Medulla oblongata (tissue), 1 donor: Measurements from ENCODE around the gene SLC7A8.

Source experiments
- DNase-seq: peaks from one replicate; pipeline ENCODE4 v3.0.0-alpha.2; 2015; ENCODE audit errors: extremely low spot score

SLC7A8 gene

DNA sequence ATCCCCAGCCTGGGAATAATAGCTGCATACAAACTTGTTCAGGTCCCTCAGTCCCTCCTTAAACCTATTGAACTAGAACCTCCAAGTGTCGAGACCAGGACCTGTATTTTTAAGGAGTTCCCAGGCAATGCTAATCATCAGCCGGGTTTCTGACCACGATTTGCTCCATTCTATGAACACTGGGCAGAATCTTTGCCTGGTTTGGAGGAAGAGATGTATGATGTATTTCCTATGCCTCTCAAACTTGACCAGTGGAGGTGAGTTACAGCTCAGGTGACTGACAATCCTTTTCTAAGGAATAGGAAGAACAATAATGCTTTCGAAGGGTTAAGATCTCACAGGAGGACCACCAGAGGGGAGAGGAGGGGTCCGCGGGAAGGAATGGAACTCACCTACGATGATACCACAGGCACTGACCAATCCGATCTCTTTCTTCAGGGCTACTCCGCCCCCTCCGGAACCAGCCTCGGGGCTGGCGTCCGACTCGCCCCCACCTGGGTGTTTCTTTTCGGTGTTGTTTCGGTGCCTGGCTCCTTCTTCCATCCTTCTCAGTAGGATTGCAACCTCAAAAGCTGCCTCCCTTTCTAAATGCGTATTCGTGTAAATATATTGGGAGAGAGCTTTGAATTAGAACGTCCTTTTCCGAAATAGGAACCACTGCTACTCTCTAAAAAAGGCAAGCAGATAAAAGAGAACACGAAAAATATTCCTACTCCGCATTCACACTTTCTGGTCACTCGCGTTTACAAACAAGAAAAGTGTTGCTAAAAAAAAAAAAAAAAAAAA lies 895 bp downstream of the SLC7A8 start:
- DNase-seq: peak; percentile 48

DNA sequence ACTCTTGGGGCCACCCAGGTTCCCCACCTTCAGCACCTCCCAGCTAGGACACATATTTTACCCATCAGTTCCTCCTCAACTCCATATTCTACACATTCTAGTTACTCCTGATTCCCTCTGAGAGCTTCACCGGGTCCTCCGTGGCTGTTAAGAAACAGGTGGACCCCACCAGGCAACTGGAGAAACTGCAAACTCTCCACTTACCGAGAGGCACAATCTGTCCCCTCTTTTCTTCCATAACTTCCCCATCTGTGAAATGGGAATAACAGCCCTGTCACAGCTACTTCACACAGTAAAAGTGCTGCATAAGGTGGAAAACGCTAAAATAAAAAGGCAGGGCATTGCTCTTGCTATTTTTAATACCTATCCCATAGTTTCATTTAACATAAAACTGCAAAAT lies 1.5 kb downstream of the SLC7A8 start:
- DNase-seq: no peak

DNA sequence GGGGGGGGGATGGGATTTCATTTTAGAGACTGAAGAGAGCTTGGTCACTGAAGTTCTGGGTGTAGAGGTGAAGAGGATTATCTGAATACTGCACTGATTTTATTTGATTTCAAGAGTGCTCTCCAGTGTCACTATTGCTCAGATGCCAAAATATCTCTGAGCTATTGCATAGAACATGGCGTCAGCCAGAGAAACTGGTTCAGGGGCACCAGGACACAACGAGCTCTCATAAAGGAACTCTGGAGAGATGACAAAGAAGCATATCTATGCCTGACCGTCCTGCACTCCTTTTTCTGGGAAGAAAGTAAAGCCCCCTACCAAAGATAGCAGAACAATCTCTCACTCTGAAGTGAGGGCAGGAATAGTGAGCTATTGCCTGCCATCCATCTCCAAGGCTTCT lies 2.0 kb downstream of the SLC7A8 start:
- DNase-seq: no peak

DNA sequence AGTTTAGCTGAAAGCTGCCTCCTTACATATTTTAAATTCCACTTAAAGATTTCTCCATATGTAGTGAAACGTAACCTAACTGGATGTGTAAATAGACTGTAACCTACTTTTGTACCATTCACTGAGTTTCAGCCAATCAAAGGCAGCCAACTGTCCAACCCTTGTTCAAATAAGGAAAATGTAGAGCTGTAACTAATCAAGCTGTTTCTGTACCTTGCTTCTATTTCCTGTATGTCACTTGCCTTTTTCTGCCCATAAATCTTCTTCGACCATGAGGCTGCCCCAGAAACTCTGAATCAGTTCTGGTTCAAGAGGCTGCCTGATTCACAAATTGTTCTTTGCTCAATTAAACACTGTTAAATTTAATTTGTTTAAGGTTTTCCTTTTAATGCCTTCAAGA lies 6.3 kb downstream of the SLC7A8 start:
- DNase-seq: no peak

DNA sequence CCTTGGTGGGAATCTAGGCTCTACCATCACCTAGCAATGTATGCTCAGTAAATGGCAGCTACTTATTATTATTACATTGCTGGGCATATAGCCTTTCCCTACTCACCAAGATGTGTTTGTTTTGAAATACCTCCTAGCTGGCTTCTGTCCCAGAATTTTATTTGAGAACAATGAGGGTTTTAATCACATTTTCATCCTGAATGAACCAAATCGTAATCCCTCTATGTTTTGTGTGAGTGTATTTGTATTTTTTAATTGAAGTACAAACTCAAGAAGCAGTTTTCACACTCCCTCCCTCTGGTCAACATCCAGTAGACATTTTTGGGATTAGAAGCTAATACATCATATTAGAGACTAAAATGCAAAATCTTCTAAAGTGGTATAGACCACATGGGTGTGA lies 7.6 kb downstream of the SLC7A8 start:
- no peak for DNase-seq

DNA sequence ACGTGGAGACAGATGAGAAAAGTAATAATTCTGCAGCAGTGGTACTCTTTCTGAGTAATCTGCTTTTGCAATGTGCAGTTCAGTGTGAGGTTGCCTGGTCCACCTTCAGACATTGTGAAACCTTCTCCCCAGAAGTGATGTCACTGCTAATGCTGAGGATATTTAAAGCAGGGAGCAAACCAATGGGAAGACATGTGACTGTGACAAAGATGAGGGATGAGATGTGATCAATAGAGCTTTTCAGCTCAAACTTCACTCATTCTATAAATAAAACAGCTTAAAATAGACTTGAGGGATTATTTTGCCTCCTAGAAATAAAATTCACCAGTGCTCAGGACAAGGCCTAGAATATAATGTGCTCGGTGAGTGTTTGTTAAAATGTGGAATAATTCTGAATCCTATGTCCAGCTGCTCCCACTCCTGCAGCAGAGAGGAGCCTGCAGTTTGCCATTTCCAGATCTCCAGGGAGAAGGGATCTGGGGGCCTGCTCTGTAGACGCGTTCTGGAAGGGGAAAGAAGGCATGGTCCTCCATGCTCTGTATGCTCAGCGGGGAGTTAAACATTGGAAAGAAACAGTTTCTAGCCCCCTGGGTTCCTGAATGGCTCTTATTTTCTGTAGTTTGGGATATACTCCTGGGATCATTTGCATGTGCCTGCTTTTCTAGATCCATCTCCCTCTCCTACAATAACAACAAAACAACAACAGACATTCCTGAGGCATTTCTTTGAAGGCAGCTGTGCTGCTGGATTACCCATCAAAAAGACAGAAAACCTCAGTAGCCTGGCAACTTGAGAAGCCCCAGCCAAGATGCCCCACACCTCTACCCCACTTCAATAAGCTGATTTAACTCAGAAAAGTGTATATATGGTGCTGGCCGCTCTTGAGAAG lies 8.9 kb downstream of the SLC7A8 start:
- peak; percentile 30 for DNase-seq

DNA sequence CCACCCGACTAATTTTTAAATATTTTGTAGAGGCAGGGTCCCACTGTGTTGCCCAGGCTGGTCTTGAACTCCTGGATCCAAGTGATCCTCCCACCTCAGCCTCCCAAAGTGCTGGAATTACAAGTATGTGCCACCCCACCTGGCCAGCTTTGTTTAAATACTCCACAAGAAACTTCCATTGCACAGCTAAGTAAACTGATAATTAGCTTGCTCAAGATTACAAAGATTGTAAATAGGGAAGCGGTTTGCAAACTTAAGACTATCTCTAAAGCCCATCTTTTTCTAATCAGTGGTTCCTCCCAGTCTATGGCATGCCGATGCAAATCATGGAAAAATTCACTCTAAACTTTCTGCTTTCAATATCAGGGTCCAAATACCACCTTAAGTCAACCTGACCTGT lies 9.7 kb downstream of the SLC7A8 start:
- DNase-seq: no peak

DNA sequence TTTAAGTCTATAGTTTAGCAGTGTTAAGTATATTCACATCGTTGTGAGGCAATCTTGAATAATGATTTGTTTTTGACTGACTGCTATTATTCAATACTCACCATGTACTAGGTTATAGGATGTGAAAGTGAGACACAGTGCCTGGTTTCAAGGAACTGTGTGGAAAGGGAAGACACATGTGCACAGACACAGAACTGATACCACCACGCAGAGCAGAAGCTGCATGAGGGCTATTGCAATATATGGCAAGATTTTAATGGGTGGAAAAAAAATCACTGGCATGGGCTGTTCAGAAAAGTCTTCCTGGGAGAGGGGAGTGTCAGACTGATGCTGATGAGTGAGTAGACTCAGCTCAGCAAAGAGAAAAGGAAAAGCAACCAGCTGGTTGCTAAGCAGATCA lies 10.4 kb downstream of the SLC7A8 start:
- DNase-seq: peak; percentile 54

DNA sequence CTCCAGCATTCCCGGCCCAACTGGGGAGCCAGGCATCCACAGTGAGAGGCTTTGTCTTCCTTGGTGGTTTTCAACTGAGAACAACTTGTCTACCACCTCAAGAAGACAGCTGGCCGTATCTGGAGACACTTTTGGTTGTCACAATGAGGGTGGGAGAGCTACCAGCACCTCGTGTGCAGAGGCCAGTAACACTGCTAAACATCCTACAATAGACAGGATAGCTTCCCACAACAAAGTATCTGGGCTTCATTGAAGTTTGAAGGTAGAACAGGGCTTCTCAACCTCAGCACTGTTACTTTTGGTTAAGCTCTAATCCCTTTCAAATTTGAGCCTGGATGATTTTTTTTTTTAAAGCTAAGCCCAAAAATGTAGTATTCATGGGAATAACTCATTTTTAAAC lies 10.9 kb downstream of the SLC7A8 start:
- no peak for DNase-seq

DNA sequence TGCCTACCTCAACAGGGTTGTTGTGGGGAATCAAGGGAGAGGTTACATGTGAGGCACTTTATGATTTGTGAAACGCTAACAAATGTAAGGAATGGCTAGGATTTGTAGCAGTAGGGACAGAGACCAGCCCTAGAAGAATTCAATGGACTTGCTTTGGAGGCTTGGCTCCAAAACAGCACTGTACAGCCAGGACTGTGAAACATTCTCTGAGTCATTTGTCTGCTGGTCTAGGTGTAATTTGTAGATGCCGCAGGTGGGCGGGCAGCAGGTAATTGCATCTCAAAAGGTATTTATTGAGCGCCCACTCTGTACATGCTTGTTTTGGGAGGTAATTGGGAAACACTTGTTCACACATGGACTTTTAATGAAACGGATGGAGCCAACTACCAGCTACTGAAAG lies 11.4 kb downstream of the SLC7A8 start:
- no peak for DNase-seq

DNA sequence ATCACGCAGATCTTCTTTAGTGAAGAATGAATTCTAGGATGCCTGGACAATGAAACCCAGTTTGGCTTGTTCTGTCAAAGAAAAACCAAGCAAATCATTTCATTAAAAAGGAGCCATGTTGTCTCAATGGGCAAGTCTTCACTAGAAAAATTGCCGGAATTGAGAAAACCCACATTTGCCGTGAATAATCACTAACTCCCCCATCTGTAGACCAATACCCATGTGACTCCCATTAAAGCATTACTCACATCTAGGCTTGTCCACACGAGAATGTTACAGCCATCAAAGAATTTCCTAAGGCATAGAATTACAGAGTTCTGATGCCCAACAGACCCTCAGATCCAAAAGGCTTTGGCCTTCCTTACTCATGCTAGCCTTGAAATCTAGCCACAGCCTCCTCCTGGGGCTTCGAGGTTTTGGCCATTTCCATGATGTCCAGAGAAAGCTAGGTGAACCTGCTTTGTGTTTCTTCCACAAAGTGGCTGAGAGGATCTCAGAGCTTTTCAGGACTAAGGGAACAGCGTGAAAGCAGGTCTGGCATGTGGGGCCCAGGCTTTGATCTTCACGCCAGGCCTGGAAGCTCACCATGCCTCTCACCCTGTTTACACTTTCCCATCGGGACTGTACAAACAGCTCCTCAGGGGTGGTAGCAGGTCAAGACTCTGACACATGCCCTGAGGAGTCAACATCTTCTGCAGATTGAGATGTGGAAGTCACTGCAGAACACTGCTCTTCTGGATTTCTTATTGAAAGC lies 12.1 kb downstream of the SLC7A8 start:
- DNase-seq: no peak

DNA sequence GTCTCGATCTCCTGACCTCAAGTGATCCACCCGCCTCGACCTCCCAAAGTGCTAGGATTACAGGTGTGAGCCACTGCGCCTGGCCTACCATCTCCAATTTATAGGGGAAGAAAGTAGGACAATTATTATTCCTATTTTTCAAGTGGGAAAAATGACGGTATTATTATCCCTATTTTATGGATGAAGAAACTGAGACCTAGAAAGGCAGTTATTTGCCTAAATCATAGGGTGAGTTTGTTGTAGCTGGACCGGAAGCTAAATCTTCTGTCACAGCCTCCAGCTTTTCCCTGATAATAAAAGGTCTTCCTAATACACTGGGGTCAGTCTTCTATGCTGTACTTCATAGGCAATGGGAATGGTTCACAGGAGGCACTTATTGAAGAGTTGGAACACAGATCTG lies 13.8 kb downstream of the SLC7A8 start:
- DNase-seq: no peak

DNA sequence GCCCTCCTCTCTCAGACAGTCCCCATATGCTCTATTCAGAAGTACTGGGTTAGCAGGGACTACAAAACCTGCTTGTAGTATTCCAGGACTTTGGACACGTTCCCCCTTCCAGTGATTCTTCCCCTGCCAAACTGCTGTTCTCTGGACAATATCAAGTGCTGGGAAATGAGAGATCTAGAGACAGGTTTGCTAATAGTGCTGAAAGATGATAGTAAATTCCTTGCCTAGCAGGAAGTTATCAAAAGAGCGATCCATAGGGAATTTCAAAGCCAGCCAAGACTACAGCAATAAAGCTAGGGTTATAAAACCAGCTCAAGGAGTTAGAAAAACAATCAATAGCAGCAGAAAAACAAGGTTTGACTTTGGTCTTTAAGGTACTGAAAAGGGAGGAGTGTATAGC lies 15.2 kb downstream of the SLC7A8 start:
- DNase-seq: no peak

DNA sequence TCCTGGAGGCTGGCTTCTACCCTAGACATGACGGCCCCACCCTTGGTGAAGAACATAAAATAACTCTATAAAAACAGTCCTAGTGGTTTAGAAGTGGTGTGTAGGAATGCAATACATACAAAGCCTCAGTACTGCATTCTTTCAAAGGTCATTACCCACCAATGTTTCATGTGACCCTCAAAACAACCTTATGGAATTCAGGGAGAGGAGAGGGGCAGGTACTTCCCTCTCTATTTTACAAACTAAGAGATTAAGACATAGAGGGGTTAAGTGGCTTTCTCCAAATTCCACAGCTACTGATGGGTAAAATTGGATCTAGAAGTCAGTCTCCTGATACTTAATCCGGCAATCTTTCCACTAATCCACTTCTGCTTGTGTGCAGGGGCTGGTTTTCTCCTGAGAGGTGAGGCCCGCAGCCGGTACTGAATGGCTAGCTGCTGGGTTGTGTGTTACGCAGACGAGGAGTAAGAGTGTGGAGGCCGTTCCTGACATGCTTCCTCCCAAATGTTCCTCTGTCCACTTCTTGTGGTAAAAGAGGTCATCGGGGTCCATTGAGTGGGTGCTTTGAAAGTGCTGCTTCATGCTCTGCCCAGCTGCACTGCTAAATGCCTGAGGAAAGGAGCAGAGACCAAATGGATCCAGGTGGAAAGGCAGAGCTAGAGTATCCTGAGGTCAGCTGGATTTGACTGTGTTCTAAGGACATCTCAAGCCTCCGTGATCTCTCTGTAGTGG lies 16.2 kb downstream of the SLC7A8 start:
- DNase-seq: no peak

DNA sequence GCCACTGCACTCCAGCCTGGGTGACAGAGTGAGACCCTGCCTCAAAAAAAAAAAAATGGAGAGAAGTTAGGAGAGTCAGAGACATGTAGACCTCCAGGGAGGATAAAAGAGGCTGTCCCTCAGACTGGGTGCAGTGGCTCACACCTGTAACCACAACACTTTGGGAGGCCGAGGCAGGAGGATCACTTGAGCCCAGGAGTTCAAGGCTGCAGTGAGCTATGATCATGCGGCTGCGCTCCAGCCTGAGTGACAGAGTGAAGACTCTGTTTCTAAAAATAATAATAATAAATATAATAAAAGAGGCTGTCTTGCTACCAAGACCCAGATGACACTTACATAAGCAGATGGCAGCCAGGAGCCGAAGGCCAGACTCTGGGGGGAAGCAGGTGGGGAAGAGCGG lies 18.5 kb downstream of the SLC7A8 start:
- DNase-seq: no peak

DNA sequence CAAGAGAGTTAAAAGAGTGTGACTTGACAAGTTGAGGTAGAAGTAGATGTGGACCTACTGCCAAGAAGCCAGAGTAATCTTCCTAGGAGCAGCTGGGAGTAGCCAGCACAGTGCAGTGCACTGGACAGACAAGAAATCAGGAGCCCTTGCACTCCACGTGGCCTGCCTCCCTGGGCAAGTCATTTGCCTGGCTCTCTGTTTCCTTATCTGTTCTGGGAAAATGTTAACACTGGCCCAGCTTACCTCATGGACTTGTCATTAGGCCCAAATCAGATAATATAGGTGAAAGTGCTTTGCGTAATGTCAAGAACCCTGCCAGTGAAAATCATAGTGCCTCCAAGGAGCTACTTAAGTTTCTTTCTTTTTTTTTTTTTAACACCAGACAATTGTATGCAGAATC lies 19.2 kb downstream of the SLC7A8 start:
- no peak for DNase-seq

DNA sequence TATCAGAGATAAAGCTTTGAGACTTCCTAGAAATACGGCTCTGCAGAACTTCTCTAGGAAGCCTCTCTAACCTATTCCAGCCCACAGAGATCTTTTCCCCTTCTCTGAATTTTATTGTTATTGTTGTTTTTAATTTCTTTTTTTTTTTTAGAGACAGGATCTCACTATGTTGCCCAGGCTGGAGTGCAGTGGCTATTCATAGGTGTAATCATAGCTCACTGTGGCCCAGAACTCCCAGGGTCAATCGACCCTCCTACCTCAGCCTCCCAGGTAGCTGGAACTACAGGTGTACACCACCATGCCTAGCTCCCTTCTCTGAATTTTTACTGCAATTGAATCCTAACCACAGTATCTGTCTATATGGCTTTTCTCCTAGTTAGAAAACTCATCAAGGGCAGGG lies 19.6 kb downstream of the SLC7A8 start:
- DNase-seq: no peak

DNA sequence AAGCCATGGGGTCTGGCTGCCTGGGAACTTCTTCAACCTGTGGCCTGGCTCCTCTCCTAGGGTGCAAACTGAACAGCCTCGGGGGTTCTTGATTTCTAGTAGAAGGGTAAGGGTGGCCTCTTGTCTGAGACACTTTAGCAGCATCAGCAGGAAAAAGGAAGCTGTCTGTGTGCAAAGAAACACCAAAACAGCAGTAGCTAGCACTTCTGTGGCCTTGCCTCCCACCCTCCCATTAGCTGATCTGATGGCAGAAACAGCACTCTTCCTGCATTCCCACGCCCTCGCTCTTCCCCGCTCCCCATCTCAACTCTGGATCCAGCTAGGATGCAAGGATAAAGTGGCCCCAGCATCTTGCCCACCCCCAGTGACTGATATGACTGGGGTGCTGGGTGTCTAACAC lies 20.7 kb downstream of the SLC7A8 start:
- no peak for DNase-seq

DNA sequence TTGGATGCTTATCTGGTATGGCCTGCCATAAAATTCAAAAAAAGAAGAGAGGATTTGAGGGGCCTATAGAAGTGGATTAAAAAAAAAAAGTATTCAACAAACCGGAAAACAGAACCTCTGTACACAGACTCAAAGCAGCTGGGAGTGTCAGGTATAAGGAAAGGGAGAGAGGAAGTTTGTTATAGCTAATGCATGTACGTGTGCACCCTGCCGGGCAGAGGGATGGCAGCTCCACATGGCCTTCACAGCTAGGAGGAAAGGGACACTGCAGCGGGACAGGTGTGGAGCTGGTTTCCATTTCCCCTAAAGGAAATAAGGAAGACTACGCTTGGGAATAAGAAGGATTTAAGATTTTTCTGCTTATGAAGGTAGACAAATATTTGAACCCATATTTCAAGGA lies 21.5 kb downstream of the SLC7A8 start:
- DNase-seq: no peak

DNA sequence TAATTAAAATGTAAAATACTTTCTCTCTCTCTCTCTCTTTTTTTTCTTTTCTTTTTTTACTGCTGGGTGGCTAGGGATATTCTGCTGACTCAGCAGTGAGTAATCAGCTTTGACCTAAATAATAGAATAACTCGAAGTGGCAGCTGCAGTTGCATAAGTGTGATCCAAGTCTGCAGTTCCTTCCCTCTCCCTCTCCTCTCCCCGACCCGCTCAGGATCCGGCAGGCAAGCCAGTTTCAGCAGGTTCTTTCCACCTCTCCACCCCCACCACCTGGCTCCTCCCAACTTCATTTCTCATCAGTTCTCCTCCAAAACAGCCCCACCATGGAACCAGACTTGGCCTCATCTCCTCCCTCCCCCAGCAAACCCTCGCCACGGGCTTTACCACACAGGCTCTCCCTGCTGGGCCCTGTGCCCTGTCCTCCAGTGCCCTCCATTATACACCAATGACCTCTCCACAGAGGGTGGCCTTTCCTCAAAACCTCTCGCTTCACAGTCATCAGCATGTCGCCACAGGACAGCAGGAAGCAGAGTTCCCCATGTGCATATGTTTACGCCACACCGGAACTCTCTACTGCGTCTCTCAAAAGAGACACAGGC lies 22.4 kb downstream of the SLC7A8 start:
- no peak for DNase-seq

DNA sequence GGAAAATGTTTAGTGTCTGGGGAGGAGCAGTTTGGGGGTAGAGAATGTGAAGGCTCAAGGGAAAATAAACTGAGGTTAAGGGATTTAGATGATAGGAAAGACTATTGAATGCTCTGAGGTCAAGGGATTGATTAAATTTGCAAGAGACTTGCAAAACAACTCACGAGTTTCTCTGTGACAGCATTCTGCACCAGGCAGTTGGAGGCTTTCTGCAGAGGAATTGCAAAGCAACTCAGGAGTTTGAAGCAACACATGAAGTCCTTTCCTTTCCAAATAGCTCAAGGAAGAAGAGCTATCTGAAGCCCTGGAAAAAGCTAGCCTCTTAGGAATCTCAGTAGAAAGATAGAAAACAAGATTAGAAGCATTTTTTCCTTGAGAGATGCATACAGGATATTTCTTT lies 23.9 kb downstream of the SLC7A8 start:
- DNase-seq: no peak
